SK-N-SH (cell line): Measurements from ENCODE around the gene CARD8.

ENCODE experiments used
- CTCF ChIP-seq: fragments of 200-600 bp; sonication (generic); IDR thresholded peaks from 2 replicates; pipeline ENCODE4 v1.6.1; 2017; ENCODE audit warnings: antibody characterized with exemption, mild to moderate bottlenecking, moderate library complexity
- MAX ChIP-seq: IDR thresholded peaks from 2 replicates; pipeline ENCODE4 v1.4.0; 2012; ENCODE audit warnings: low read depth
- MXI1 ChIP-seq: IDR thresholded peaks from 2 replicates; pipeline ENCODE4 v1.6.1; 2012; ENCODE audit warnings: mild to moderate bottlenecking, low read depth, low read length, improper control_type of control experiment

- TF ChIP-seq MXI1: no peak
- TF ChIP-seq CTCF: no peak
- no peak for TF ChIP-seq MAX
These were observed 64.8 kb downstream of the CARD8 start for GRCh38 chr19:48190885-48191284.
